C4-2B (cell line): ENCODE data around the gene MIAT.

ENCODE experiments used
- ZFX ChIP-seq: fragments of 450-650 bp; IDR thresholded peaks from 2 replicates; pipeline ENCODE4 v1.6.1; 2017
- TF ChIP-seq, protein P1 (sequence below): fragments of 450-650 bp; conservative IDR thresholded peaks from 2 replicates; pipeline ENCODE4 v1.5.1; 2017; ENCODE audit warnings: mild to moderate bottlenecking

DNA sequence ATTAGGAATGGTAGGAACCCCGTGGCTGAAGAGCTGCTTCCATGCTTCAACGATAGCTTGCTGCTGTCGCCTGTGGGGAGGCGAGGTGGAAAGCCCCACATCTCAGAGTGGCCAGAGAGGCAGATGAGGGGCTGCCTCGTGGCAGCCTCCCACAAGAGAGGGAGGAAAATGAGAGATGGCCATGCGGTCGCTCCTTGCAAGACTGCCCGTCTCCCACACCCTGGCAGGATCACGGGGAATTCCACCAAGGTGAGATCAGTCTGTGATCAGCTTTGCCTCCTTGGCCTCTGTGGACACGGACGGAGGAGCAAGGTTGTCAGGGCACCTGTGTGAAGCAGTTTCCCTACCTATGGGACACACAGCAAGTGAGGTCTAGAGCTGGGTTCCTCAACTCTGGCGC, 32.6 kb upstream of the MIAT start:
- TF ChIP-seq, protein P1, sequence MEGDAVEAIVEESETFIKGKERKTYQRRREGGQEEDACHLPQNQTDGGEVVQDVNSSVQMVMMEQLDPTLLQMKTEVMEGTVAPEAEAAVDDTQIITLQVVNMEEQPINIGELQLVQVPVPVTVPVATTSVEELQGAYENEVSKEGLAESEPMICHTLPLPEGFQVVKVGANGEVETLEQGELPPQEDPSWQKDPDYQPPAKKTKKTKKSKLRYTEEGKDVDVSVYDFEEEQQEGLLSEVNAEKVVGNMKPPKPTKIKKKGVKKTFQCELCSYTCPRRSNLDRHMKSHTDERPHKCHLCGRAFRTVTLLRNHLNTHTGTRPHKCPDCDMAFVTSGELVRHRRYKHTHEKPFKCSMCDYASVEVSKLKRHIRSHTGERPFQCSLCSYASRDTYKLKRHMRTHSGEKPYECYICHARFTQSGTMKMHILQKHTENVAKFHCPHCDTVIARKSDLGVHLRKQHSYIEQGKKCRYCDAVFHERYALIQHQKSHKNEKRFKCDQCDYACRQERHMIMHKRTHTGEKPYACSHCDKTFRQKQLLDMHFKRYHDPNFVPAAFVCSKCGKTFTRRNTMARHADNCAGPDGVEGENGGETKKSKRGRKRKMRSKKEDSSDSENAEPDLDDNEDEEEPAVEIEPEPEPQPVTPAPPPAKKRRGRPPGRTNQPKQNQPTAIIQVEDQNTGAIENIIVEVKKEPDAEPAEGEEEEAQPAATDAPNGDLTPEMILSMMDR = no peak
- no peak for TF ChIP-seq ZFX
